OCI-LY1 (cell line): Measurements from ENCODE around the gene DNMBP.
"Not testable (repeated sequence)": the region's sequence is repeated elsewhere in the genome, so short reads cannot be mapped to it uniquely, and the experiment has no call there.

Experiments
- H2AFZ ChIP-seq: fragments of 200-600 bp; sonication (generic), shearing (Covaris generic); 2 replicates; pipeline ENCODE4 v1.6.0; 2014; ENCODE audit warnings: antibody characterized with exemption, mild to moderate bottlenecking, low read length
- H3F3A ChIP-seq: fragments of 200-600 bp; sonication (generic), shearing (Covaris generic); 2 replicates; pipeline ENCODE4 v1.6.0; 2014; ENCODE audit warnings: mild to moderate bottlenecking, antibody characterized with exemption, low read length, moderate library complexity; ENCODE audit not compliant: insufficient read depth
- H3K27ac ChIP-seq: fragments of 200-600 bp; sonication (generic); 2 replicates; pipeline ENCODE4 v1.5.1; 2014; ENCODE audit warnings: low read length, mixed run types, mild to moderate bottlenecking, low read depth; ENCODE audit not compliant: poor library complexity, severe bottlenecking
- H3K27me3 ChIP-seq: fragments of 200-600 bp; sonication (generic); 2 replicates; pipeline ENCODE4 v1.6.0; 2014; ENCODE audit warnings: antibody characterized with exemption, mild to moderate bottlenecking, low read length, moderate library complexity; ENCODE audit not compliant: insufficient read depth
- H3K36me3 ChIP-seq: fragments of 200-600 bp; sonication (generic); 2 replicates; pipeline ENCODE4 v1.6.1; 2014; ENCODE audit warnings: mild to moderate bottlenecking, antibody characterized with exemption, low read length, moderate library complexity, mixed read lengths; ENCODE audit not compliant: insufficient read depth
- H3K4me1 ChIP-seq: fragments of 200-600 bp; sonication (generic); 2 replicates; pipeline ENCODE4 v1.5.1; 2014; ENCODE audit warnings: mild to moderate bottlenecking, low read length, moderate library complexity; ENCODE audit not compliant: insufficient read depth, severe bottlenecking
- H3K4me2 ChIP-seq: fragments of 200-600 bp; sonication (generic), shearing (Covaris generic); 2 replicates; pipeline ENCODE4 v1.6.1; 2014; ENCODE audit warnings: low read length
- H3K4me3 ChIP-seq: fragments of 200-600 bp; sonication (generic); 2 replicates; pipeline ENCODE4 v1.5.1; 2014; ENCODE audit warnings: low read length, low read depth, mild to moderate bottlenecking, mixed read lengths; ENCODE audit not compliant: poor library complexity, severe bottlenecking
- H3K79me2 ChIP-seq: fragments of 200-600 bp; shearing (Covaris generic); 2 replicates; pipeline ENCODE4 v1.6.1; 2016; ENCODE audit warnings: mixed run types, low read length, mixed read lengths; ENCODE audit not compliant: insufficient read depth
- H3K9ac ChIP-seq: fragments of 200-600 bp; sonication (generic), shearing (Covaris generic); 2 replicates; pipeline ENCODE4 v1.6.1; 2014; ENCODE audit warnings: mild to moderate bottlenecking, low read length, mixed read lengths
- H3K9me2 ChIP-seq: fragments of 200-600 bp; sonication (generic), shearing (Covaris generic); 2 replicates; pipeline ENCODE4 v1.6.1; 2014; ENCODE audit warnings: low read depth, mild to moderate bottlenecking, low read length, mixed read lengths
- H3K9me3 ChIP-seq: fragments of 200-600 bp; shearing (Covaris generic); 2 replicates; pipeline ENCODE4 v1.6.1; 2014; ENCODE audit warnings: low read length, mixed read lengths
- H4K20me1 ChIP-seq: fragments of 200-600 bp; sonication (generic), shearing (Covaris generic); 2 replicates; pipeline ENCODE4 v1.6.0; 2016; ENCODE audit warnings: mild to moderate bottlenecking, low read length; ENCODE audit not compliant: insufficient read depth
- EZH2 ChIP-seq: fragments of 200-600 bp; sonication (generic), shearing (Covaris generic); IDR thresholded peaks from 2 replicates; pipeline ENCODE4 v1.8.0; 2017; ENCODE audit warnings: borderline replicate concordance, mixed run types, mild to moderate bottlenecking, antibody characterized with exemption, low read length, moderate library complexity, mixed read lengths
- TF ChIP-seq, protein P1 (sequence below): fragments of 200-600 bp; sonication (generic), shearing (Covaris generic); IDR thresholded peaks from 2 replicates; pipeline ENCODE4 v1.5.1; 2017; ENCODE audit warnings: mild to moderate bottlenecking, antibody characterized with exemption, low read length, moderate library complexity, mixed read lengths

Gene DNMBP

DNA sequence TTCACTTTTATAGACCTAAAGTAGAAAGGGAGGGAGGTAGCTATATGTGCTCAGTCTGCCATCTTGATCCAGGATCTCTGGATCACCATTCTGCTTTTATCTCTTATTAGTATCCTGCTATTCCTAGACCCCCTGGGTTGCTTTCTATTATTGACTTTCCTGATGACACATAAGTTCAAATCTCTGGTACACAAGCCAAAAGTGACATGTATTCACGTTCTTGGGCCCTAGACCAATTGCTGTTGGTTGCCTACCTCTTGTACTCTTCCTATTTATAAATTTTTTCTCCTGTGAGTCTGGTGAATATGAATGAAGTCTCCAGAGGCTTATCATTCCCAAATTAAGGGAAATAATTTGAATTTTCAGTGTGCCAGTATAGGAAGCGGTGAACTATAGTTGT, 56.9 kb downstream of the DNMBP start:
- no peaks in the 10 kb centered on the region for H3F3A ChIP-seq
- H3K27ac ChIP-seq: no peak overlapping the region
- H3K9ac ChIP-seq: no peak overlapping the region
- TF ChIP-seq, protein P1, sequence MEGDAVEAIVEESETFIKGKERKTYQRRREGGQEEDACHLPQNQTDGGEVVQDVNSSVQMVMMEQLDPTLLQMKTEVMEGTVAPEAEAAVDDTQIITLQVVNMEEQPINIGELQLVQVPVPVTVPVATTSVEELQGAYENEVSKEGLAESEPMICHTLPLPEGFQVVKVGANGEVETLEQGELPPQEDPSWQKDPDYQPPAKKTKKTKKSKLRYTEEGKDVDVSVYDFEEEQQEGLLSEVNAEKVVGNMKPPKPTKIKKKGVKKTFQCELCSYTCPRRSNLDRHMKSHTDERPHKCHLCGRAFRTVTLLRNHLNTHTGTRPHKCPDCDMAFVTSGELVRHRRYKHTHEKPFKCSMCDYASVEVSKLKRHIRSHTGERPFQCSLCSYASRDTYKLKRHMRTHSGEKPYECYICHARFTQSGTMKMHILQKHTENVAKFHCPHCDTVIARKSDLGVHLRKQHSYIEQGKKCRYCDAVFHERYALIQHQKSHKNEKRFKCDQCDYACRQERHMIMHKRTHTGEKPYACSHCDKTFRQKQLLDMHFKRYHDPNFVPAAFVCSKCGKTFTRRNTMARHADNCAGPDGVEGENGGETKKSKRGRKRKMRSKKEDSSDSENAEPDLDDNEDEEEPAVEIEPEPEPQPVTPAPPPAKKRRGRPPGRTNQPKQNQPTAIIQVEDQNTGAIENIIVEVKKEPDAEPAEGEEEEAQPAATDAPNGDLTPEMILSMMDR: no peak
- no peak for TF ChIP-seq EZH2
- H3K79me2 ChIP-seq: no peaks in the 10 kb centered on the region; the same call in 1 of the 2 replicates
- H3K9me3 ChIP-seq: no peaks in the 10 kb centered on the region
- H3K4me2 ChIP-seq: no peak overlapping the region
- peaks cover 74% of the 10 kb centered on the region for H3K36me3 ChIP-seq
- no peak overlapping the region for H3K4me3 ChIP-seq
- H3K9me2 ChIP-seq: no peaks in the 10 kb centered on the region
- no peaks in the 10 kb centered on the region for H3K27me3 ChIP-seq
- no peaks in the 10 kb centered on the region for H4K20me1 ChIP-seq
- H2AFZ ChIP-seq: no peak overlapping the region
- H3K4me1 ChIP-seq: no peaks in the 10 kb centered on the region

DNA sequence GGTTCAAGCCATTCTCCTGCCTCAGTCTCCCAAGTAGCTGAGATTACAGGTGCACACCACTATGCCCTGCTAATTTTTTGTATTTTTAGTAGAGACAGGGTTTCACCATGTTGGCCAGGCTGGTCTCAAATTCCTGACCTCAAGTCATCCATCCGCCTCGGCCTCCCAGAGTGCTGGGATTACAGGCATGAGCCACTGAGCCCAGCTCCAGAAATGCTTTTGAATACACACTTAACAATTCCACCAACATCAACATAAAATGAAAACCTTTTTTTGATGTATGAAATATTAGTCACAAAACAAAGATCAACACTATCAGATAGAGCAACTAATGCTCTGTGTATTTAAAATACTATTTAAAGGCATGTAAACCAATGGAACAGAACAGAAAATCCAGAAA, 63.7 kb downstream of the DNMBP start:
- H2AFZ ChIP-seq, H4K20me1 ChIP-seq, H3K9me2 ChIP-seq, H3F3A ChIP-seq, H3K9me3 ChIP-seq, H3K27me3 ChIP-seq, H3K4me3 ChIP-seq, H3K4me1 ChIP-seq, H3K4me2 ChIP-seq, H3K27ac ChIP-seq, H3K79me2 ChIP-seq, H3K9ac ChIP-seq: not testable (repeated sequence)
- peaks cover 23% of the 10 kb centered on the region for H3K36me3 ChIP-seq

DNA sequence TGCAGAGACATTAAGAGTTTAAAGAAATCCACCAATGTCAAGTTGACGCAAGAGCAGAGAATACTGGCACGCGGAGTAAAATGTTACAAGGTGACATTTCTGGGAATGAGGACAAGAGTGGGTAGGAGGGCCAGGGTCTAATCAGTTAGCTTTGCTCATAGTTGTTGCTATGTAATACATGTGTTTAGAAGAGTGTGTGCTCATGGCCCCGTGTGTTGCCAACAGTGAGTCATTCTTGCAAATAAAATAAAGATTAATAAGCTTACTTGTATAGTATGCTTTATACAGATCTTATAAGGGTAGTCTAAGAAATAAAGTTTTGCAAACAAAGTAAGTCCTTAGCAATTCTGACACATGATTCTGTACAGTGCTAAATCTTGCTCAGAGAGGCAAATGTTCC, 64.5 kb downstream of the DNMBP start:
- Histone ChIP-seq H3F3A (no peaks in the 10 kb centered on the region), H3K9me3 (no peaks in the 10 kb centered on the region), H3K9me2 (no peaks in the 10 kb centered on the region), H3K9ac (no peak overlapping the region), H3K36me3 (peaks cover 25% of the 10 kb centered on the region), H4K20me1 (no peaks in the 10 kb centered on the region), H3K27ac (no peak overlapping the region), H3K27me3 (no peaks in the 10 kb centered on the region), H3K79me2 (peaks cover 8% of the 10 kb centered on the region; the same call in 1 of the 2 replicates), H3K4me3 (no peak overlapping the region), H3K4me2 (no peak overlapping the region), H3K4me1 (no peaks in the 10 kb centered on the region), H2AFZ (no peak overlapping the region)
- no peak for TF ChIP-seq EZH2
- TF ChIP-seq, protein P1: no peak

DNA sequence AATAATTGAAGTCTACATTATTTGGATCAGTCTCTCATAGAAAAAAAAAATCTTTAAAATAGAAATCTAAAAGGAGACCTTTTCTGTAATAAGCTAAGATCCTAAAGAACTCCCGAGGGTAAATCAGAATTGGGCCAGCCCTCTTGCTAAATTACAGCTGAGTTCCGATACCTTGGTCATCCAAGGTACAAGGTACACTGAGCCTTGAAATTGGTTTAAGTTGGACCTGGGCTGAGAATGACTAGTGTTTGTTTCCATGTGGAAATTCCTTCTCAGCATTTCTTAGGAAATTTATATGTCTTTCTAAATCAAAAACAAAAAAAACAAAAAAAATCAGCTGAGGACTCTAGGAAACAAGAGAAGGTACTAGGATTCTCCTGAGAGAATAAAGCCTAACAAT, 64.9 kb downstream of the DNMBP start:
- H3K27ac ChIP-seq: no peak overlapping the region
- H3K36me3 ChIP-seq: peaks cover 24% of the 10 kb centered on the region
- H3K9ac ChIP-seq: no peak overlapping the region
- H3K4me2 ChIP-seq: no peak overlapping the region
- no peak overlapping the region for H2AFZ ChIP-seq
- no peaks in the 10 kb centered on the region for H3K4me1 ChIP-seq
- no peaks in the 10 kb centered on the region for H3K9me3 ChIP-seq
- no peaks in the 10 kb centered on the region for H4K20me1 ChIP-seq
- TF ChIP-seq, protein P1: no peak
- TF ChIP-seq EZH2: no peak
- no peaks in the 10 kb centered on the region for H3K27me3 ChIP-seq
- no peaks in the 10 kb centered on the region for H3K9me2 ChIP-seq
- H3K79me2 ChIP-seq: peaks cover 8% of the 10 kb centered on the region; the same call in 1 of the 2 replicates
- no peaks in the 10 kb centered on the region for H3F3A ChIP-seq
- no peak overlapping the region for H3K4me3 ChIP-seq
